Forelimb muscle (tissue), 1 donor: ENCODE results near the gene SFMBT1. TPM values are rescaled to one million over a fixed set of nuclear protein-coding genes. Genes with fewer than 3 reads are reported as not detected.
"Not testable (repeated sequence)": the region's sequence is repeated elsewhere in the genome, so short reads cannot be mapped to it uniquely, and the experiment has no call there.

Source experiments
- DNase-seq: peaks from one replicate; pipeline ENCODE4 v3.0.0-alpha.2; 2013; ENCODE audit warnings: low read depth
- polyA plus RNA-seq: library from polyadenylated mRNA; unstranded; fragments of 120-200 nt; gene quantifications from one replicate; pipeline ENCODE4 v1.2.1, GENCODE V29; 2013; ENCODE audit not compliant: insufficient read length

Gene SFMBT1
- polyA plus RNA-seq, 1 donor: 7.8 TPM

DNA sequence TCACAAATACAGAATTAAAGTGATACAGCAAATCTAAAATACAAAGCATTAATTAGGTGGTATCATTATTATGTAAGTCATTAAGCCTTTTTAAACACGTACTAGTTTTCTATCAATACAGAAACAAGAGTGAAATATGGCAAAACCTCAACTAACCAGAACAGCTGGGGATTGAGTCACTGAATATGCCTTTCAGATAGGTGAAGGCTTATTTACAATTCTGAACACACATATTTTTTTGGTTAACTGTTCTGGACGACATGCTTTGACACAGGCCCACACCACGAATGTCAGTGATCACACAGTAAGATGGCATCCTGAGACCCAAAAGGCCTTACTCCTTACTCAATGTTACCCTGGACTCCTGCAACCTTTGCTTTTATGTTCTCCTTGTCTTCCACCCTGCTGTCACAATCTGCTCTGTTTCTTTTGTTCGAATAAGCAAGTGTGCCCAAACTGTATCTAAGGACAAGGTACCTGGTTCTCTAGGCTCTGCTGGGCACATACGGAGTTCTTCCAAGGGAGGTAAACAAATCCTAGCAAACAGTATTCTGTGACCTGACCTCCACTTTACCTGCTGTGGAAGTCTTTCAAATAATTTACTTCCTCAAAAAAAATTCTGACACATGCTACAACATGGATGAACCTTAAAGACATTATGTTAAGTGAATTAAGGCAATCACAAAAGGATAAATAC lies 7.0 kb downstream of the SFMBT1 start:
- DNase-seq: no peak

DNA sequence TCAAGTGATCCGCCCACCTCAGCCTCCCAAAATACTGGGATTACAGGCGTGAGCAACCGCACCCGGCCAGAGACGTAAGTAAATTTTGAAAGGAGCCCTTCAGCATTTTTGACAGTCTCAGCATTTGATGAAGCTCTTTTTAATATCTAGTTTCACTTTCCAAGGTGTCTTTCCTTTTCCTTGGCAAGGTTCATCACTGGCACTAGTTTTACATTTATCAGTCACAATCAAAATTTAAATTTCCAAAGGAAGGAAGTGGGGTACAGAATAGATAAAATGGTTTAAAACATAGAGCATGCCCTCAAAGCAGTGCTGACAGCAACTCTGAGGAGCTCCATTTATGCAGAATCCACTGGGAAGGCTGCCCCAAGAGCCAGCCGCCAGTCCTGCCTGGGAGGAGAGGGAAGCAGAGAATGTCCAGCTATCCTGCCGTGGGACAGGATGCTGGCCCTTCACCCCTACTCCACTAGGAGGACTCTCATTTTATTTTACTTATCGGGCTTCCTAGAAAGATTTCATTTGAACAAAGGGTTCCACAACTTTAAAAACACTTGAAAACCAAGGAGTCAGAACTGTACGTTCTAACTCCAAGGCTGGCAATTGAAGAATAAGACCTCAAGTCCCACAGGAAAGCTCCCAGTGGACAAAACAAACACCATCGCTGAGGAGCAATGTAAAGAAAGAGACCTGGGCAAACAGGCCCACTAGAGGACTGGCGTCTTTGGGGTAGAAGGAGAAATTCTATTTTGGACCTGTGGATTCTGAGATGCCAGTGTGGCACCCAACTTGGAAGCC lies 9.9 kb downstream of the SFMBT1 start:
- DNase-seq: no peak

DNA sequence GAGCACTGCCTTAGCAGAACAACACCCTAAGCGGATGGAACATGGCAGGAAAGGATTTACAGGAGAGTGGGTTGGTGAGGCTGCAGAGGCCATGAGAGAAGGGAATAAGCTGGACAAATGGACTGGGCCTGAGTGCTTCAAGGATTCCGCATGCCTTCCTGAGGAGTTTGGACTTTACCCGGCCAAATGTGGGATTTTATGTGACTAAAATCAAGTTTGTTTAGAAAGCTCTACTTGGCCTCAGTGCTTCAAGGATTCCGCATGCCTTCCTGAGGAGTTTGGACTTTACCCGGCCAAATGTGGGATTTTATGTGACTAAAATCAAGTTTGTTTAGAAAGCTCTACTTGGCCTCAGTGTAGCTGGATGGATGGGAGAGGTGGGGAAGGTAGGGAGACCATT lies 10.9 kb downstream of the SFMBT1 start:
- DNase-seq: not testable (repeated sequence)

DNA sequence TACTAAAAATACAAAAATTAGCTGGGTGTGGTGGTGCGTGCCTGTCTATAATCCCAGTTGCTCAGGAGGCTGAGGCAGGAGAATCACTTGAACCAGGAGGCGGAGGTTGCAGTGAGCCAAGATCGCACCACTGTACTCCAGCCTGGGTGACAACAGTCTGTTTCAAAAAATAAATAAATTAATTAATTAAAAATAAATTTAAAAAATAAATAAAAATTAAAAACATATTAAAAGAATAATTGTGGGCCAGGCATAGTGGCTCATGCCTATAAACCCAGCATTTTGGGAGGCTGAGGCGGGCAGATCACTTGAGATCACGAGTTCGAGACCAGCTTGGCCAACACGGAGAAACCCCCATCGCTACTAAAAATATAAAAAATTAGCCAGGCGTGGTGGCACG lies 11.5 kb downstream of the SFMBT1 start:
- not testable (repeated sequence) for DNase-seq

DNA sequence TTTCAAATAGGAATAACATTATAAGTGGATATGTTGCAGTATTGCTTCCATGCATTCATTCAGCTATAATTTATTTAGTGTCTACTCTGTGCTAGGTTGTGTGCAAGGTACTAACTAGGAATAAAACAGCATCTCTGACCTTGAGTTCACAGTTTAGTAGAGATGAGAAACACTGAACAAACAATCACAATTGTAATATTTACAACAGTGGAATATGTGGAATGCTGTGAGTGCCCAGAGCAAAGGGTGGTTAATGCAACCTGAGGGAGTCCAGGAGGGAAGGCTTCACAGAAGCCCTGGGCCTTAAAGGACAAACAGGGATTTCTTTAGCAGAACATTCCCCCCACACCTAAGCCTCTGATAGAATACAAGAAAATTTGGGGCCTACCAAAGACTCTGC lies 13.3 kb downstream of the SFMBT1 start:
- no peak for DNase-seq

DNA sequence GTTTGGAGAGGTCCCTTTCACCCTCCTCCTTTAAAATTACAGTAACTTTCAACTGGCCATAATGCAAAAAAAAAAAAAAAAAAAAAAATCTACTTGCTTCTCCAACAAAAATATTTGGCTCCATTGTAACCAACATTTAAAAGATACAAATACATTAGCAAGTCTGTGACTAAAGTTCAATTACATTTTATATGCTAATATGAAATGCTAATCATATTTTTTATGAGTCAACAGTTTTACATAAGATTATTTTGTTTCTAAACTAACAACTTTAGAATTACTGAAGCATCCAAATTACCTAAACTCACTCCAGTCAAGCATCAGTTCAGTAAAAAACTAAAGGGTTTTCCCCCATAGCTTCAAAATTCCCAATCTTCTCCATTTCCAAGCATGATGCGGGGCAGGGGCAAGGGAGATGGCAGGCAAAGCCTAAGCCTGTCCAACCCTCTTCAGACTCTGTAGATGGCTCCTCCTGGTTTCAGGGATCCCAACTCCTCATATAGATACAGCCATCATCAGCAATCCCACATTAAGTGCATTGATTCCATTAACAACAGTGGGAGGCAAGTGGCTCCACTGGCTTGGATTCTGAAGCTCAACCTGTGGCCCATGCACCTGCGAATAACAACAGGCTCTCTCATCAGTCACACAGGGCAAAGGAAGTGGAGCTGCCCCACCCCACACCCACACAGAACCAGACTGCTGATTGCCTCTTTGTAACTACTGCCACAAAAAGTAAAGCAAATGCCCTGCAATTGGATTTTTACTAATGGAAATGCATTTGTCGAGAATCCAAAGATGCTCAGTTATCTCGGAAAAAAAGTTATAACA lies 15.0 kb downstream of the SFMBT1 start:
- DNase-seq: no peak

DNA sequence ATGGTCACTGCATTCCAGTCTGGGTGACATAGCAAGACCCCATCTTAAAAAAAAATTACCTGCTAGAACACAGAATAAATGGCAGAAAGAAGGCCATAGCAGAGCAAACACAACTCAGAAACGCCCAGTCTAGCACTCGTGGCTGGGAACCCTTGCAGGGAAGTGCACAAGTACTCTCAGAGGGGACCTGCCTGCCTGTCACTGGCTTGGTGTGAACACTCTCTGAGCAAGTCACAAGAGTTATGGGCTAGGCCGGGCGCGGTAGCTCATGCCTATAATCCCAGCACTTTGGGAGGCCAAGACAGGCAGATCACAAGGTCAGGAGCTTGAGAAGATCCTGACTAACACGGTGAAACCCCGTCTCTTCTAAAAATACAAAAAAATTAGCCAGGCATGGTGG lies 17.2 kb downstream of the SFMBT1 start:
- DNase-seq: no peak

DNA sequence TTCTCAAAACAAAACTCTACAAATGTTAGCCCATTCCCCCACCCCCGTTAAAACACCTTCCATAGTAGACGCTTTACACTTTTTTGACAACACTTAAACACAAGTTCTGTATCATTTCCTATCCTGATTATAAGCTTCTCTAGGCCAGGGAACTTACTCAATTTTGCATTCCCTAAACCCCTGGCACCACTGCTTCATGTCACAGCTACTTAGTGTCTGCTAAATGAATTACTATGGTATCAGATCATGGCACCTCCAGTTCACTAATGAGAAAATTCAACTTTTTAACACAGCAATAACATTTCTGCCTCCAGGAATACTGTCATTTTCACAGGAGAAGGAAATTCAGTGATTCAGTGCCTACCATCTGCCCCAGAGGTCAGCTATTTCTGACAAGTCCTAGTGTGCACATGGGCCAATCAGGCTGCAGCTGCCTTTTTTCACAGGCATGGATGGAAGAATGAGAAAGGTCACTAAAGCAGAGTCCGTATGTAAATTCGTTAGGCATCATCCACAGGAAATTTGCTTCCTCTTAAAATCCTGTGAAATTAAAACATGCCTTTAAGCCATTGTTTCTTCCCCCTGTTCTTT lies 18.5 kb downstream of the SFMBT1 start:
- DNase-seq: no peak

DNA sequence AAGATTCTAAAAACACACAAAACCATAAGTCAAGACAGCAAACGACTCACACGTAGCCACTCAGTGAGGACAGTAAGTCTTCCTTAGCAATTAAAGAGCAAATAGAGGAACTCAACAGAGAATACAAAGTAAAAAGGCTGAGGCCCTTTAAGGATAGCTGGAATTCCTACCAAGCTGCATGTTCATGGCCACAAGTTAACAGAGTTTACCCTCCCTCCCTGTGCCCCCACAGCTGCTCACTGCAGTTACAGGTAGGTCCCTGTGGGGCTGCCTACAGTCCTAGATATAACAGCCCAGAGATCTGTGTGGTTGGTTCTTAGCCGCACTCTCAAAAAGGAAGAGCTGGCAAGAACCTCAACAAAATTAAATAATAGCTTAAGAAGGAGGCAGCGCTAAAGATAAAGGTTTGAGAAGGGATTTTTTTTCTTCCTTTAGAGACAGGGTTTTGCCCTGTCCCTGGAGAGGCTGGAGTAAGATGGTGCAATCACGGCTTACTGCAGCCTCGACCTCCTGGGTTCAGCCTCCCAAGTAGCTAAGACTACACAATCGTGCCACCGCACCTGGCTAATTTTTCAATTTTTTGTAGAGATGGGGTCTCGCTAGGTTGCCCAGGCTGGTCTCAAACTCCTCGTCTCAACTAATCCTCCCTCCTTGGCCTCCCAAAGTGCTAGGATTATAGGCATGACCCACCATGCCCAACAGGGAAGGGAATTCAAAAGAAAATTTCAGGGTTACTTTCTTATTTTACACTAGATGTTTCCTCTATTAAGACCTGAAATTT lies 19.3 kb downstream of the SFMBT1 start:
- DNase-seq: no peak

DNA sequence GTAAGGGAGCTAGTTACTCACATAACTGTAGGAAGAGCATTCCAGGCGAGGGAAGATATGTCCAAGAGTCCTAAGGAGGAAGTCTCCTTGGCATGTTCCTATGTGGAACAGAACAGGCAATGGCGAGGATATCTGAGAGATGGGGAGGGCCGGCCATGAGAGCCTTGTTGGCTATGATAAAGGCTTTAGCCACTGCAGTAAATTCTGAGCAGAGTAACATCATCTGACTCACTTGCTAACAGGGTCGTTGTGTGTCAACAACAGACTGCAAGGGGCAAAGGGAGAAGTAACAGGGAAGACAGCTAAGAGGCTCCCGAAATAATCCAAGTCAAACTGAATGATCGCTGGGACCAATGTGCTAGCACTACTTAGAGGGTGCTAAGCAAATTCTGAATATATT lies 21.6 kb downstream of the SFMBT1 start:
- DNase-seq: no peak

DNA sequence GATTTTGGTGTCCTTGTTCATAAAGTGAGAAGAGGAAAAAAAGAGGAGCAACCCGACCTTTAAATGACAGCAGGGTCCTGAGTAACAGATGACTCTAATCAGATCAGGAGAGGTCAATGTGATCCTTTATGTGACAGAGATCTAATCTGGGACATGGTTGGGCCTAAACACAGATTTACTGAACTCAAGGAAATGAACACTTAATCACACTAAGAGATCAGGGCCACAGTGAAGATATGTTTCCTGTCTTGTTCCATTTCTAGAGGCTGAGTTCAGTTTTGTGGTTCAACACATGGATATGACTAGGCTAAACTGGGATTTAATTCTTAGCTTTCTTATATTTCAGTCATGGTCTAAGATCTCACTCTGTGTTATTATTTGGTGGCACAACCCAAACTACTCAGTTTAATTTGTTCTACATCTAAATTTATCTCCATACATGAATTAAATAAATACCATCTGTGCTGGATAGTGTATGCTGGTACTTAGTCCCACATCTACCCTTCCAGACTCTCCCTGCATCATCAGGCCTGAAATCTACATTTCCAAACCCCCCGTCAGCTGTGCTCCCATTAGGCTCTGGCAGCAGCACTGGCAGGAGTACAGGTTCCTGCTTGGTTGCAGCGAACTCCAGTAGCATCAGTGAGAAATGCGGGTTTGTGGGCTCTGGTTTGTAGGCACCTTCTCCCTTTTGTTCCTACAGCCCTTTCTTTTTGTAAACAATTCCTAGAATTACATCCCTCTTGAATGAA lies 22.6 kb downstream of the SFMBT1 start:
- DNase-seq: no peak

DNA sequence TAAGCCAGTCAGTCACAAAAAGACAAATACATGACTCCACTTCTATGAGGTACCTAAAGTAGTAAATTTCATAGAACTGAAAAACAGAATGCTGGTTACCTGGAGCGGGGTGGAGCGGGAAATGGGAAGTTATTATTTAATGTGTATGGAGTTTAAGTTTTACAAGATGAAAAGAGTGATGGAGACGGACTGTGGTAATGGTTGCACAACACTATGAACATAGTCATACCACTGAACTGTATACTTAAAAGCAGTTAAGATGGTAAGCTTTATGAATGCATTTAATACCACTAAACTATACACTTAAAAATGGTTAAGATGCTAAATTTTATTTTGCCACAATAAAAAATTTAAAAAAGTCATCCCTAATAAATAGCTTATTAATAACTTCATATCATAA lies 23.2 kb downstream of the SFMBT1 start:
- no peak for DNase-seq

DNA sequence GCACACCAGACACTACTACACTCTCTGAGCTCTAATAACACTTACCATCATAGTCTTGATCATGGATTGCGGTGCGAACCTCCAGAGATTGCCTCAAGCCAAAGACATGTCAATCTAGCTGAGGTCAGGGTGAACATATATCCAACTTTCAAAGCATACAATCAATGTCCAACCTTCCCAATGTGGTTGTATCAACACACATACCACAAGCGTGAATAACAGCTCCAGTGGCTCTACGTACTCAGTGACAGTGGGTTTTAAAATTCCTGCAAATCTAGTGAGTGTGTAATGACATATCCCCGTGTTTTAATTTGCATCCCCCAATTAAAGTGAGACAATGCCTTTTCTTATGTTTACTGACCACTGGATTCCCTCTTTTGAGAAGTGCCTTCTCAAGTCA lies 29.6 kb downstream of the SFMBT1 start:
- no peak for DNase-seq

DNA sequence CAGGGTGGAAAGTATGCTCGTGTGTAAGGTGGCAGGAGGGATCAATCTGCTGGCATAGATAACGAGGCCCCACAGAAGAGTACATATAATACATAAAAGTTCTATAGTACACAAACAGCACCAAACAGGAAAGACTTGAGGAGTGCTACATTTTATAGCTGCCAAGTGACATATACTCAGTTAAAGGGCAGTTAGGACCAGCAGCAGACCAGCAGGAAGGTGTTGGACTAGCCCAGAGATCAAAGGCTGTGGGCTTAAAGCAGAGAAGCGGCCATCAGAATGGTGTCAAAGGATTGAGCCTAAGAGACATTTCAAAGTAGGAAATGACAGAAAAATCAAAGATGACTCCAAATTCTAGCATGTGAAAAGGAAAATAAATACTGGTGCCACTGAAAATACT lies 34.5 kb downstream of the SFMBT1 start:
- no peak for DNase-seq

DNA sequence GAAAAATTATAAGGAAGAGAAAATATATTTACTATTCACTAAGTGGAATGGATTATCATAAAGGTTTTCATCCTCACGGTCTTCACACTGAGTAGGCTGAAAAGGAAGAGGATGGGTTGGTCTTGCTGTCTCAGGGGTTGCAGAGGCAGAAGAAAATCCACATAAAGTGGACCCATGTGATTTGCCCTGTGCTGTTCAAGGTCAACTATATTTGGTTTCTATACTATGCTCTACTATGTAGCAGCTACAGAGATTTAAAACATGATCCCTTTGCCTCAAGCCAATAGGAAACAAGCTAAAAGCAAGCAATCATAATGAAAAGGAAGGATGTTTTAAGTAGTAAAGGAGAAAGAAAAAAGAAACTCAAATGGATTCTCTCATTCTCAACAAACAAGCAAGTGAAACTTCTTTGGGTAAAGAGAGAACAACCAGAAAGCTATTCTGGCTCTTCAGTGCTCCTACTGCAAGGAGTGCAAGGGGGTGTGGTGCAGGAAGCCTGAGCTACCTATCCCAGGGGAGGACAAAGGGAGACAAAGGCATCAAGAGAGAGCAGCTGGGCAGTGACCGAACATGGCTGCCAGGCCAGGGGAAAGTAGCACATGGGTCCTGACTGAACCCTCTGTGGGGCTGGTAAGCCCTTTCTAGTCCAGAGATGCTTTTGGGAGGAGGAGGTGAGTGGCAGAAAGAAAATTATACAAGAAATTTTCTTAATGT lies 35.9 kb downstream of the SFMBT1 start:
- DNase-seq: no peak

DNA sequence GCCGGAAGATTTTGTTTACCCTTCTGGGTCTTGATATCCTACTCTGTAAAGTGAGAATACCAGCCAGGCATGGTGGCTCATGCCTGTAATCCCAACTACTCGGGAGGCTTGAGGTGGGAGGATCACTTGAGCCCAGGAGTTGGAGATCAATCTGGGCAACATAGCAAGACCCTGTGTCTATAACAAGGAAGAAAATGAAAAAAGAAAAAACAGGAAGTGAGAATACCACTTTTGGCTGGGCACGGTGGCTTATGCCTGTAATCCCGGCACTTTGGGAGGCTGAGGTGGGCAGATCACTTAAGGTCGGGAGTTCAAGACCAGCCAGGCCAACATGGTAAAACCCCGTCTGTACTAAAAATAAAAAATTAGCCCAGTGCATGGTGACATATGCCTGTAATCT lies 36.9 kb downstream of the SFMBT1 start:
- DNase-seq: no peak

DNA sequence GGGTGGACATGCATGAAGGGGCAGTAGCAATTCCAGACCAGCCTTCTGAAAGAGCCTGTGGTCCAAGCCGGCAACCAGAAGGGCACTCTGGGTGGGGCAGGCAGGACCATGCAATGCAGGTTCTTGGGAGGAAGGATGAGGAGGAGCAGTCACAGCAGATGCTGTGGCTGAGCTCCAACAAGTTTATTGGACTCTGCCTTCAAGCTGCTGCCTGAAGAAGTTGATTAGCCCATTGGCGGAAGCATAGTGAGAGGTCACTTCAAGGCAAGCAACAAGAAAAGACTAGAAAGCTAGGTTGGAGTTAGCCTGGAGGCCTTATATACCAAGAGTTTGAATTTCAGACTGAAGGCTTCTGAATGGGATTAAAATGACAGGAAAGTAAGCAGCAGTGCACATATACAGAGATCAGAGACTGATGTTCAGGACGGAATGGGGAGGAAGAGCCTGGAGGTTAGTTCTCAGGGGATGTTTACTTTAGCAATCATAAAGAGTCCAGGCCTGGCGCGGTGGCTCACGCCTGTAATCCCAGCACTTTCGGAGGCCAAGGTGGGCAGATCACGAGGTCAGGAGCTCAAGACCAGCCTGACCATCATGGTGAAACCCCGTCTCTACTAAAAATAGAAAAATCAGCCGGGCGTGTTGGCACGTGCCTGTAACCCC lies 39.9 kb downstream of the SFMBT1 start:
- DNase-seq: no peak

DNA sequence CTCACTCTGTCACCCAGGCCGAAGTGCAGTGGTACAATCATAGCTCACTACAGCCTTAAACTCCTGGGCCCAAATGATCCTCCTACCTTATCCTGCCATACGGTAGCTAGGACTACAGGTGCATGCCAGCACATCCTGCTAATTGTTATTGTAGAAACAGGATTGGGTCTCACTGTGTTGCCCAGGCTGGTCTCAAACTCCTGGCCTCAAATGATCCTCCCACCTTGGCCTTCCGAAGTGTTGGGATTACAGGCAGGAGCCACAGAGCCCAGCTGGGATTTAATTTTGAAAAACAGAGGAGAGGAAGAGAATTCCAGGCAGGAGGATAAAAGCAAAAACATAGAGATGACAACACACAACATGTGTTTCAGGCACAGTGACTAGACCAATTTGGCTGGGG lies 40.5 kb downstream of the SFMBT1 start:
- no peak for DNase-seq

DNA sequence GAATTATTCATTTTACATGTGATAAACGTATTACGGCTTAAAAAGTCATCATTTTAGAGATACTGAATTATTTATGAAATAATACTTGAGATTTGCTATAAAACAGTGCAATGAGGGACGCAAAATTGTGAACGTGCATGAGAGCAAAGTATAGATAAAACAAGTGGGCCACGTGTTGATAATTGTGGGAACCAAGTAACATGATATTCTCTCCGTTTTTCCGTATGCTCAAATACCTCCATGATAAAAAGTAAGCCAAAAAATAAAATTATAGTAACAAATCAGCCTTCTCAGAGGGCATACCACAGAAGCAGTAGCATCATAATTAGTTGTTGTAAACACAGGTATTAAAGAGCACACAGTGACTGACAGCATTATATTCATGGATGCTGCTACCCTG lies 42.6 kb downstream of the SFMBT1 start:
- no peak for DNase-seq
